Loucy (cell line): ENCODE data around the gene NHEJ1.

Experiments
- H2AFZ ChIP-seq: fragments of 200-600 bp; sonication (generic); 2 replicates; pipeline ENCODE4 v1.6.0; 2016; ENCODE audit warnings: antibody characterized with exemption, mild to moderate bottlenecking, low read length, moderate library complexity
- H3F3A ChIP-seq: fragments of 200-600 bp; 2 replicates; pipeline ENCODE4 v1.6.0; 2016; ENCODE audit warnings: antibody characterized with exemption, low read depth, mild to moderate bottlenecking
- H3K27me3 ChIP-seq: fragments of 200-600 bp; sonication (generic); 2 replicates; pipeline ENCODE4 v1.6.1; 2014; ENCODE audit warnings: low read length, mild to moderate bottlenecking; ENCODE audit not compliant: insufficient read depth, poor library complexity, severe bottlenecking
- H3K36me3 ChIP-seq: fragments of 200-600 bp; sonication (generic); 2 replicates; pipeline ENCODE4 v1.6.1; 2016; ENCODE audit warnings: low read length; ENCODE audit not compliant: insufficient read depth
- H3K4me1 ChIP-seq: fragments of 200-600 bp; sonication (generic); 2 replicates; pipeline ENCODE4 v1.5.1; 2014; ENCODE audit warnings: low read length, mild to moderate bottlenecking; ENCODE audit not compliant: insufficient read depth, poor library complexity, severe bottlenecking
- H3K4me2 ChIP-seq: fragments of 200-600 bp; sonication (generic); 2 replicates; pipeline ENCODE4 v1.6.0; 2014; ENCODE audit warnings: antibody characterized with exemption, low read length, low read depth, mild to moderate bottlenecking; ENCODE audit not compliant: poor library complexity, severe bottlenecking
- H3K4me3 ChIP-seq: fragments of 200-600 bp; sonication (generic); 2 replicates; pipeline ENCODE4 v1.5.1; 2014; ENCODE audit warnings: low read length, mild to moderate bottlenecking, mixed read lengths; ENCODE audit not compliant: poor library complexity, severe bottlenecking
- H3K79me2 ChIP-seq: fragments of 200-600 bp; sonication (generic); 2 replicates; pipeline ENCODE4 v1.6.1; 2014; ENCODE audit warnings: low read length; ENCODE audit not compliant: insufficient read depth
- H3K9ac ChIP-seq: fragments of 200-600 bp; sonication (generic); 2 replicates; pipeline ENCODE4 v1.6.0; 2014; ENCODE audit warnings: mild to moderate bottlenecking, low read depth, low read length, moderate library complexity; ENCODE audit not compliant: poor library complexity, severe bottlenecking
- H3K9me2 ChIP-seq: fragments of 200-600 bp; sonication (generic); replicated peaks from 2 replicates; pipeline ENCODE4 v1.6.1; 2016; ENCODE audit warnings: low read depth, low read length, mixed read lengths
- H3K9me3 ChIP-seq: fragments of 200-600 bp; sonication (generic); 2 replicates; pipeline ENCODE4 v1.6.1; 2014; ENCODE audit warnings: mild to moderate bottlenecking, antibody characterized with exemption, low read length, low read depth; ENCODE audit not compliant: insufficient read depth
- H4K20me1 ChIP-seq: fragments of 200-600 bp; sonication (generic); 2 replicates; pipeline ENCODE4 v1.6.0; 2014; ENCODE audit warnings: antibody characterized with exemption, low read length, mild to moderate bottlenecking; ENCODE audit not compliant: insufficient read depth, poor library complexity, severe bottlenecking
- EZH2phosphoT487 ChIP-seq: fragments of 200-600 bp; IDR thresholded peaks from 2 replicates; pipeline ENCODE4 v1.6.1; 2018; ENCODE audit warnings: antibody characterized with exemption, mild to moderate bottlenecking, moderate library complexity, borderline replicate concordance
- TF ChIP-seq, protein P1 (sequence below): fragments of 200-600 bp; sonication (generic); conservative IDR thresholded peaks from 2 replicates; pipeline ENCODE4 v1.5.1; 2014; ENCODE audit warnings: mild to moderate bottlenecking, antibody characterized with exemption, low read length

The NHEJ1 gene

DNA sequence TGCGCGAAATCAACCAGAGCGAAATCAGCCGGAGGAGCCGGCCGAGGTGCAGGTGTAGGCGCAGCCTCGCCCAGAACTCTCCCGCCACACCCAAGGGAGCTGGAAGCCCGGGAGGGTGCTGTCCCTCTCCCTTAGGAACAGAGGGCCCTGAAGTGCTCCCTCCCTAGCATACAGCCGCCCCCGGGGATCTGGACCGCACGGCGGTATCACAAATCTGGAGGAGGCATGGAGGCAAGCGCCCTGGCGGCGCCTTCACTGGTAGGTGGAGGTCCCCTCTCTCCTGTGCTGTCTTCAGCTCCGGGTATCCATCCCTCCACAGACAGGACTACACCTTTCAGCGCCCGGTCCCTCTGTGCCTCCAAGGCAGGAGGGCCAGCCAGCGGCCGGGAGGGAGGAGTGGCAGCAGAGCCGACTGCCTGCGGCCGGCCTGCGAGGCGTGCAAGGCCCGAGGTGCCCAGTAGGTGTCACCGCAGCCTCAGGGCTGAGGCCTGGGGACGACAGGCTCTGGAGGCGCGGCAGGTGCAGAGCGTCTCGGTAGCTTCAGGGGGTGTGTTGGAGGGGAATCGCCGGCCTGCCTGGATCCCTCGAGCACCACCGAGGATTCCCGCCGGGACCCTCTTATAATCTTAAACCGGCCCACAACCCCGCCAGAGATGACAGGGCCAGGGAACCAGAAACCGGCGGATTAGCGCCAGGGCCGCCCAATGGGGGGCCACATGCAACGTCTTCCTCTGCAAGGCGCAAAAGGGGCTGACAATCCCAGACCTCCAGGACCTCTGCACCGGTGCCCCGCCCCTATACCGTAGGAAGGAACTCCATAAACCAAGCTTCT is 102.7 kb downstream of the NHEJ1 start:
- H2AFZ ChIP-seq = no peak overlapping the region
- no peak overlapping the region for H3K9ac ChIP-seq
- H3K9me2 ChIP-seq = no peaks in the 10 kb centered on the region
- TF ChIP-seq, protein P1, sequence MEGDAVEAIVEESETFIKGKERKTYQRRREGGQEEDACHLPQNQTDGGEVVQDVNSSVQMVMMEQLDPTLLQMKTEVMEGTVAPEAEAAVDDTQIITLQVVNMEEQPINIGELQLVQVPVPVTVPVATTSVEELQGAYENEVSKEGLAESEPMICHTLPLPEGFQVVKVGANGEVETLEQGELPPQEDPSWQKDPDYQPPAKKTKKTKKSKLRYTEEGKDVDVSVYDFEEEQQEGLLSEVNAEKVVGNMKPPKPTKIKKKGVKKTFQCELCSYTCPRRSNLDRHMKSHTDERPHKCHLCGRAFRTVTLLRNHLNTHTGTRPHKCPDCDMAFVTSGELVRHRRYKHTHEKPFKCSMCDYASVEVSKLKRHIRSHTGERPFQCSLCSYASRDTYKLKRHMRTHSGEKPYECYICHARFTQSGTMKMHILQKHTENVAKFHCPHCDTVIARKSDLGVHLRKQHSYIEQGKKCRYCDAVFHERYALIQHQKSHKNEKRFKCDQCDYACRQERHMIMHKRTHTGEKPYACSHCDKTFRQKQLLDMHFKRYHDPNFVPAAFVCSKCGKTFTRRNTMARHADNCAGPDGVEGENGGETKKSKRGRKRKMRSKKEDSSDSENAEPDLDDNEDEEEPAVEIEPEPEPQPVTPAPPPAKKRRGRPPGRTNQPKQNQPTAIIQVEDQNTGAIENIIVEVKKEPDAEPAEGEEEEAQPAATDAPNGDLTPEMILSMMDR = peak; percentile 76
- no peak for TF ChIP-seq EZH2phosphoT487
- H4K20me1 ChIP-seq = no peaks in the 10 kb centered on the region
- no peaks in the 10 kb centered on the region for H3K36me3 ChIP-seq
- H3K4me2 ChIP-seq = no peak overlapping the region
- H3K4me3 ChIP-seq = no peak overlapping the region
- no peaks in the 10 kb centered on the region for H3K27me3 ChIP-seq
- no peaks in the 10 kb centered on the region for H3F3A ChIP-seq
- no peaks in the 10 kb centered on the region for H3K4me1 ChIP-seq
- H3K79me2 ChIP-seq = no peaks in the 10 kb centered on the region
- no peaks in the 10 kb centered on the region for H3K9me3 ChIP-seq

DNA sequence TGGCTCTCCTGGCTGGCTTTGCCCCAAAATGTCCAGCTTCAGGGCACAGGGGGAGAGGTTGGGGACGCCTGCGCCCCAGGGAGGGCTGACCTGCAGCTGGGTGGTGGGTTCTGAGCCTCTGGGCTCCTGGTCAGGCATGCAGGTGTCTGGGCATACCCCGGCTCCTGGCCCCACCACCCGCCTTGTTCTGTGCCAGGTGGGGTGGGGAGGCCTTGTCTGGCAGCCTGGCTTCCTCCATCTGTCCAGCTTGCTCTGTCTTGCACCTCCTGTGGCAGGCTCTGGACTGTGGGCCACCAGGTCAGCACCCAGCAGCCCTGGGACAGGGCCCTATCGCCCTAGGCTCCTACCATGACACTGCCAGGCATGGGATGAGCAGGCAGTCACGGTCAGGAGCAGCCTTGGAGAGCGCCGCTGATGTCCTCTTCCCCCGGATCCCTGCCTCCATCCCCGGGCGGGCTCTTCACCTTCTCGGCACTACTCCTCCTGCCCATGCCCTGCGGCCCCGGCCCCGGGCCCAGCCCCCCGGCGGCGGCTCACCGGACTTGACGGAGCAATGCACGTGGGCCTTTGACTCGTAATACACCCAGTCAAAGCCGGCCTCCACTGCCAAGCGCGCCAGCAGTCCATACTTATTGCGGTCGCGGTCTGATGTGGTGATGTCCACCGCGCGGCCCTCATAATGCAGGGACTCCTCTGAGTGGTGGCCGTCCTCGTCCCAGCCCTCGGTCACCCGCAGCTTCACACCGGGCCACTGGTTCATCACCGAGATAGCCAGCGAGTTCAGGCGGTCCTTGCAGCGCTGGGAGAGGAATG is 103.5 kb downstream of the NHEJ1 start:
- no peaks in the 10 kb centered on the region for H4K20me1 ChIP-seq
- H3K9me3 ChIP-seq = no peaks in the 10 kb centered on the region
- no peaks in the 10 kb centered on the region for H3K4me1 ChIP-seq
- H3K9ac ChIP-seq = no peak overlapping the region
- TF ChIP-seq, protein P1 = no peak
- no peak for TF ChIP-seq EZH2phosphoT487
- no peak overlapping the region for H3K4me3 ChIP-seq
- H3K9me2 ChIP-seq = no peaks in the 10 kb centered on the region
- H3K4me2 ChIP-seq = no peak overlapping the region
- no peaks in the 10 kb centered on the region for H3K36me3 ChIP-seq
- H3F3A ChIP-seq = no peaks in the 10 kb centered on the region
- H3K27me3 ChIP-seq = no peaks in the 10 kb centered on the region
- H3K79me2 ChIP-seq = no peaks in the 10 kb centered on the region
- no peak overlapping the region for H2AFZ ChIP-seq

DNA sequence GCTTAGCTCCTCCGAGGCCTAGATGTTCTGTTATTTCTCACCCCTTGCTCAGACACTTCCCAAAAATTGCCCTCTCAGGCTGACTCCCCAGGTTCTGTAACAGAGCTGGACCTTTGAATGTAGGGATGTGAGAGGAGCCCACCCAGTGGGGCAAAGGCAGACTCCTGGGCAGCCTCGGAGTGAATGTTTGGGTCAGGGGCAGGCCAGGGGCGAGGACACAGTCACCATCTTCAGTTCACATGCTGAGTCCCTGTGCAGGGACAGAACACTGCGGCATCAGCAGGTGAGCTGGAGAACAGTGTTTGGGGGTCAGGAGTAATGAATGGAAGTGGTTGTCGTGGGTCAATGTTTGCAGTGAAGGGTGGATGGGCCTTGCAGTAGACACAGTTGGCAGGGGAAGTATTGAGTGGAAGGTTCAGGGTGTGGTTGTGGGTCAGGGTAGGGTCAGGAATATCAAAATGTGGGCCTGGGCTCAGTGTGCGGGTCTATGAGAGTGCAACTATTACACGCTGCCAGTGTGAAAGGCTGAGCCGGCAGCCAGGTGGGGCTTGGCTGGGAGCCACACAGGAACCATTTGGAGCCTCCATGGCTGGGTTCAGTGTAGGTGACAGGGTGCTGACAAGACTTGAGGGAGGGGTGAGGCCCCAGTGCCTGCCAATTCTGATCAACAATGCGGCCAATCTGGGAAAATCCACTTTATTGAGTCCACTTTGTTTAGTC is 104.3 kb downstream of the NHEJ1 start:
- Histone ChIP-seq H3K4me3 (no peak overlapping the region), H3K9ac (no peak overlapping the region), H3F3A (no peaks in the 10 kb centered on the region), H2AFZ (no peak overlapping the region), H3K79me2 (no peaks in the 10 kb centered on the region), H4K20me1 (no peaks in the 10 kb centered on the region), H3K9me2 (no peaks in the 10 kb centered on the region), H3K27me3 (no peaks in the 10 kb centered on the region), H3K4me1 (no peaks in the 10 kb centered on the region), H3K9me3 (no peaks in the 10 kb centered on the region), H3K4me2 (no peak overlapping the region), H3K36me3 (no peaks in the 10 kb centered on the region)
- TF ChIP-seq, protein P1 = no peak
- no peak for TF ChIP-seq EZH2phosphoT487
